ENCODE measurements around the gene KY.

GRCh38 chr3:134642445-134643149, 8.2 kb downstream of the KY start:
- TF ChIP-seq ZNF24 (IDR thresholded peaks at IDR 0.05) (no peak), ESRRA (IDR thresholded peaks at IDR 0.05; ENCODE audit: borderline replicate concordance, low read depth) (no peak), YY1 (IDR thresholded peaks at IDR 0.05; ENCODE audit: borderline replicate concordance in 1 of 3, control insufficient read depth in 1 of 3, extremely low read depth in 1 of 3, insufficient read depth in 3 of 3, insufficient read length in 1 of 3, insufficient replicate concordance in 2 of 3, low read depth in 1 of 3, low read length in 2 of 3) (no peak), FOXK2 (conservative IDR thresholded peaks at IDR 0.05 in 1 of 2, IDR thresholded peaks at IDR 0.05 in 1 of 2; ENCODE audit: low read depth in 2 of 2) (no peak), POLR2A (conservative IDR thresholded peaks at IDR 0.05) (no peak), SNRNP70 (optimal IDR thresholded peaks at IDR 0.05; ENCODE audit: low read depth, low read length) (no peak), EZH2 (IDR thresholded peaks at IDR 0.05; ENCODE audit: borderline replicate concordance, low read depth, low read length) (no peak), EP300 (IDR thresholded peaks at IDR 0.05; ENCODE audit: low read length) (no peak), NR2F6 (CRISPR knock-in tag; IDR thresholded peaks at IDR 0.05) (no peak), ZFP30 (CRISPR knock-in tag; IDR thresholded peaks at IDR 0.05; ENCODE audit: borderline replicate concordance) (no peak)
- TF ChIP-seq, protein P1, sequence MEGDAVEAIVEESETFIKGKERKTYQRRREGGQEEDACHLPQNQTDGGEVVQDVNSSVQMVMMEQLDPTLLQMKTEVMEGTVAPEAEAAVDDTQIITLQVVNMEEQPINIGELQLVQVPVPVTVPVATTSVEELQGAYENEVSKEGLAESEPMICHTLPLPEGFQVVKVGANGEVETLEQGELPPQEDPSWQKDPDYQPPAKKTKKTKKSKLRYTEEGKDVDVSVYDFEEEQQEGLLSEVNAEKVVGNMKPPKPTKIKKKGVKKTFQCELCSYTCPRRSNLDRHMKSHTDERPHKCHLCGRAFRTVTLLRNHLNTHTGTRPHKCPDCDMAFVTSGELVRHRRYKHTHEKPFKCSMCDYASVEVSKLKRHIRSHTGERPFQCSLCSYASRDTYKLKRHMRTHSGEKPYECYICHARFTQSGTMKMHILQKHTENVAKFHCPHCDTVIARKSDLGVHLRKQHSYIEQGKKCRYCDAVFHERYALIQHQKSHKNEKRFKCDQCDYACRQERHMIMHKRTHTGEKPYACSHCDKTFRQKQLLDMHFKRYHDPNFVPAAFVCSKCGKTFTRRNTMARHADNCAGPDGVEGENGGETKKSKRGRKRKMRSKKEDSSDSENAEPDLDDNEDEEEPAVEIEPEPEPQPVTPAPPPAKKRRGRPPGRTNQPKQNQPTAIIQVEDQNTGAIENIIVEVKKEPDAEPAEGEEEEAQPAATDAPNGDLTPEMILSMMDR (IDR thresholded peaks at IDR 0.05 in 2 of 3, conservative IDR thresholded peaks at IDR 0.05 in 1 of 3; ENCODE audit: insufficient read depth in 2 of 3, low read depth in 1 of 3, low read length in 3 of 3): no peak
- TF ChIP-seq, protein P2, sequence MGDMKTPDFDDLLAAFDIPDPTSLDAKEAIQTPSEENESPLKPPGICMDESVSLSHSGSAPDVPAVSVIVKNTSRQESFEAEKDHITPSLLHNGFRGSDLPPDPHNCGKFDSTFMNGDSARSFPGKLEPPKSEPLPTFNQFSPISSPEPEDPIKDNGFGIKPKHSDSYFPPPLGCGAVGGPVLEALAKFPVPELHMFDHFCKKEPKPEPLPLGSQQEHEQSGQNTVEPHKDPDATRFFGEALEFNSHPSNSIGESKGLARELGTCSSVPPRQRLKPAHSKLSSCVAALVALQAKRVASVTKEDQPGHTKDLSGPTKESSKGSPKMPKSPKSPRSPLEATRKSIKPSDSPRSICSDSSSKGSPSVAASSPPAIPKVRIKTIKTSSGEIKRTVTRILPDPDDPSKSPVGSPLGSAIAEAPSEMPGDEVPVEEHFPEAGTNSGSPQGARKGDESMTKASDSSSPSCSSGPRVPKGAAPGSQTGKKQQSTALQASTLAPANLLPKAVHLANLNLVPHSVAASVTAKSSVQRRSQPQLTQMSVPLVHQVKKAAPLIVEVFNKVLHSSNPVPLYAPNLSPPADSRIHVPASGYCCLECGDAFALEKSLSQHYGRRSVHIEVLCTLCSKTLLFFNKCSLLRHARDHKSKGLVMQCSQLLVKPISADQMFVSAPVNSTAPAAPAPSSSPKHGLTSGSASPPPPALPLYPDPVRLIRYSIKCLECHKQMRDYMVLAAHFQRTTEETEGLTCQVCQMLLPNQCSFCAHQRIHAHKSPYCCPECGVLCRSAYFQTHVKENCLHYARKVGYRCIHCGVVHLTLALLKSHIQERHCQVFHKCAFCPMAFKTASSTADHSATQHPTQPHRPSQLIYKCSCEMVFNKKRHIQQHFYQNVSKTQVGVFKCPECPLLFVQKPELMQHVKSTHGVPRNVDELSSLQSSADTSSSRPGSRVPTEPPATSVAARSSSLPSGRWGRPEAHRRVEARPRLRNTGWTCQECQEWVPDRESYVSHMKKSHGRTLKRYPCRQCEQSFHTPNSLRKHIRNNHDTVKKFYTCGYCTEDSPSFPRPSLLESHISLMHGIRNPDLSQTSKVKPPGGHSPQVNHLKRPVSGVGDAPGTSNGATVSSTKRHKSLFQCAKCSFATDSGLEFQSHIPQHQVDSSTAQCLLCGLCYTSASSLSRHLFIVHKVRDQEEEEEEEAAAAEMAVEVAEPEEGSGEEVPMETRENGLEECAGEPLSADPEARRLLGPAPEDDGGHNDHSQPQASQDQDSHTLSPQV (IDR thresholded peaks at IDR 0.05): no peak
- TF ChIP-seq, protein P3, sequence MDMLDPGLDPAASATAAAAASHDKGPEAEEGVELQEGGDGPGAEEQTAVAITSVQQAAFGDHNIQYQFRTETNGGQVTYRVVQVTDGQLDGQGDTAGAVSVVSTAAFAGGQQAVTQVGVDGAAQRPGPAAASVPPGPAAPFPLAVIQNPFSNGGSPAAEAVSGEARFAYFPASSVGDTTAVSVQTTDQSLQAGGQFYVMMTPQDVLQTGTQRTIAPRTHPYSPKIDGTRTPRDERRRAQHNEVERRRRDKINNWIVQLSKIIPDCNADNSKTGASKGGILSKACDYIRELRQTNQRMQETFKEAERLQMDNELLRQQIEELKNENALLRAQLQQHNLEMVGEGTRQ (CRISPR knock-in tag; IDR thresholded peaks at IDR 0.05): no peak

Measured in K562 (cell line).